Suprapubic skin (tissue), 4 donors: Measurements from ENCODE around the gene RASSF4. TPM values are rescaled to one million over a fixed set of nuclear protein-coding genes. Genes with fewer than 3 reads are reported as not detected.

Source experiments
- DNase-seq, 2 donors: peaks; one replicate each; pipeline ENCODE4 v3.0.0-alpha.2; 2019; ENCODE audit warnings: low spot score in 2 of 2
- H3K27ac ChIP-seq: fragments of 200-600 bp; sonication (generic); one replicate; pipeline ENCODE4 v1.5.1; 2019
- H3K27me3 ChIP-seq: fragments of 200-600 bp; sonication (generic); one replicate; pipeline ENCODE4 v1.5.1; 2019
- H3K36me3 ChIP-seq: fragments of 200-600 bp; sonication (generic); one replicate; pipeline ENCODE4 v1.5.1; 2019
- H3K4me1 ChIP-seq: fragments of 200-600 bp; sonication (generic); one replicate; pipeline ENCODE4 v1.5.1; 2019
- H3K4me3 ChIP-seq: fragments of 200-600 bp; sonication (generic); one replicate; pipeline ENCODE4 v1.5.1; 2019; ENCODE audit warnings: mild to moderate bottlenecking
- H3K9me3 ChIP-seq: fragments of 200-600 bp; sonication (generic); one replicate; pipeline ENCODE4 v1.5.1; 2019
- WGBS: methylation state at CpG from one replicate; pipeline ENCODE4 v1.1.5; 2018; 5-methylcytosine and 5-hydroxymethylcytosine counted together
- total RNA-seq, 4 donors: library from RNA; depleted of rRNA; stranded (reverse); fragments of >200 nt; gene quantifications; one replicate each; pipeline ENCODE4 v1.1.0, GENCODE V29; 2016
- TF ChIP-seq, protein P1 (sequence below), 2 donors: fragments of 200-600 bp in 1 of 2; fragments of 450-650 bp in 1 of 2; sonication (generic) in 1 of 2; IDR thresholded peaks; one replicate each; pipeline ENCODE4 v1.5.1; 2016 to 2019; ENCODE audit warnings: antibody characterized with exemption in 2 of 2, mild to moderate bottlenecking in 1 of 2, moderate library complexity in 1 of 2

RASSF4 gene
- total RNA-seq, 4 donors from 2014 or later, result 4.4 to 23.3 (median 12.9) TPM

DNA sequence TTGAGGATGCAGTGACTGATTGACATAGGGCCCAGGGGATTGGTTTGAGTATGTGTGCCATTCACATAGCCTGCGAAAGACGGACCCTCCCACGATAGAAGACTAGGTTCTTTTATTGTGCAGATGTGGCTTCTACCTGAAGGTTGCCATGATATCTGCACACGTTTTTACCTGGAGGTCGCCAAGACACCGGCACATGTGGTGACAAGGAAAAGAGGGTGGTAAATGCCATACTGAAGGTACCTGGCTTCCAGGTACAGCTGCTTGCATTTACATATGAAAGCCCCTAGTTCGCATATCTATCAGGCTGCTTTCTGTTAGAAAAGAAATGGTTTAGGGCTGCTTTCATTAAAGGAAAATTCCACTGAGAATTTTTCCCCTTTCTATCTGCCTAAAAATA is 84.7 kb downstream of the RASSF4 start:
- no peak for DNase-seq
- H3K36me3 ChIP-seq, result no peaks in the 10 kb centered on the region
- WGBS, result 45% methylated on average over 7 of the region's 7 CpGs
- no peak overlapping the region for H3K4me3 ChIP-seq
- H3K27me3 ChIP-seq, result no peaks in the 10 kb centered on the region
- TF ChIP-seq, protein P1, sequence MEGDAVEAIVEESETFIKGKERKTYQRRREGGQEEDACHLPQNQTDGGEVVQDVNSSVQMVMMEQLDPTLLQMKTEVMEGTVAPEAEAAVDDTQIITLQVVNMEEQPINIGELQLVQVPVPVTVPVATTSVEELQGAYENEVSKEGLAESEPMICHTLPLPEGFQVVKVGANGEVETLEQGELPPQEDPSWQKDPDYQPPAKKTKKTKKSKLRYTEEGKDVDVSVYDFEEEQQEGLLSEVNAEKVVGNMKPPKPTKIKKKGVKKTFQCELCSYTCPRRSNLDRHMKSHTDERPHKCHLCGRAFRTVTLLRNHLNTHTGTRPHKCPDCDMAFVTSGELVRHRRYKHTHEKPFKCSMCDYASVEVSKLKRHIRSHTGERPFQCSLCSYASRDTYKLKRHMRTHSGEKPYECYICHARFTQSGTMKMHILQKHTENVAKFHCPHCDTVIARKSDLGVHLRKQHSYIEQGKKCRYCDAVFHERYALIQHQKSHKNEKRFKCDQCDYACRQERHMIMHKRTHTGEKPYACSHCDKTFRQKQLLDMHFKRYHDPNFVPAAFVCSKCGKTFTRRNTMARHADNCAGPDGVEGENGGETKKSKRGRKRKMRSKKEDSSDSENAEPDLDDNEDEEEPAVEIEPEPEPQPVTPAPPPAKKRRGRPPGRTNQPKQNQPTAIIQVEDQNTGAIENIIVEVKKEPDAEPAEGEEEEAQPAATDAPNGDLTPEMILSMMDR (IDR thresholded peaks at IDR 0.05), result no peak
- no peaks in the 10 kb centered on the region for H3K4me1 ChIP-seq
- H3K9me3 ChIP-seq, result no peaks in the 10 kb centered on the region
- H3K27ac ChIP-seq, result no peak overlapping the region

Other genes with a start within 250 kb of the RASSF4 start
- not detected for gene TMEM72, start 48.5 kb upstream of the RASSF4 start, total RNA-seq
- 100 to 1,000 TPM in 1 of 4 donors, 10 to 100 TPM in 3; 27.5 to 101 (median 38.2) TPM for gene DEPP1, start 19.0 kb downstream of the RASSF4 start, total RNA-seq
- gene ZNF22, start 41.1 kb downstream of the RASSF4 start, total RNA-seq, result 10 to 100 TPM in 1 of 4 donors, 1 to 10 TPM in 3; 6.7 to 15.1 (median 8.5) TPM